Thyroid gland (tissue), 4 donors: Measurements from ENCODE around the gene NOP14. TPM values are rescaled to one million over a fixed set of nuclear protein-coding genes. Genes with fewer than 3 reads are reported as not detected.
"Not testable (repeated sequence)": the region's sequence is repeated elsewhere in the genome, so short reads cannot be mapped to it uniquely, and the experiment has no call there.

Experiments used
- DNase-seq, 2 donors: peaks; one replicate each; pipeline ENCODE4 v3.0.0-alpha.2; 2019
- H3K27ac ChIP-seq, 3 donors: fragments of 200-600 bp; sonication (generic); 1 replicate in 2 of 3; 2 replicates in 1 of 3; pipeline ENCODE4 v1.5.1; 2016 to 2019; ENCODE audit warnings: mild to moderate bottlenecking in 1 of 3, moderate library complexity in 1 of 3
- H3K27me3 ChIP-seq: fragments of 200-600 bp; sonication (generic); one replicate; pipeline ENCODE4 v1.5.1; 2019
- H3K36me3 ChIP-seq, 2 donors: fragments of 200-600 bp; sonication (generic); one replicate each; pipeline ENCODE4 v1.5.1; 2016 to 2019
- H3K4me1 ChIP-seq, 2 donors: fragments of 200-600 bp; sonication (generic); one replicate each; pipeline ENCODE4 v1.5.1; 2017 to 2019
- H3K4me3 ChIP-seq, 3 donors: fragments of 200-600 bp; sonication (generic); replicated peaks in 1 of 3; 1 replicate in 2 of 3; 2 replicates in 1 of 3; pipeline ENCODE4 v1.5.1; 2016; ENCODE audit warnings: mild to moderate bottlenecking in 1 of 3
- H3K9me3 ChIP-seq: fragments of 200-600 bp; sonication (generic); one replicate; pipeline ENCODE4 v1.5.1; 2017
- POLR2A ChIP-seq, 2 donors: fragments of 450-650 bp; IDR thresholded peaks; one replicate each; pipeline ENCODE4 v1.6.1; 2017; ENCODE audit warnings: antibody characterized with exemption in 2 of 2, mild to moderate bottlenecking in 2 of 2, moderate library complexity in 1 of 2
- WGBS, 2 donors: methylation state at CpG; one replicate each; pipeline ENCODE4 v1.1.5; 2017; 5-methylcytosine and 5-hydroxymethylcytosine counted together
- intact Hi-C: fragments of 100-400 bp; cut with DNase I; formaldehyde crosslinking; loops from one replicate; pipeline ENCODE4 v1.15.1; 2023
- total RNA-seq, 4 donors: library from RNA; depleted of rRNA; stranded (reverse); fragments of >200 nt; gene quantifications; one replicate each; pipeline ENCODE4 v1.2.3, GENCODE V29; 2016
- TF ChIP-seq, protein P1 (sequence below), 6 experiments: fragments of 200-600 bp in 3 of 6; fragments of 450-650 bp in 3 of 6; sonication (generic) in 3 of 6; IDR thresholded peaks; one replicate each; pipeline ENCODE4 v1.5.1; 2016 to 2019; ENCODE audit warnings: antibody characterized with exemption in 6 of 6, mild to moderate bottlenecking in 2 of 6, inconsistent platforms in 1 of 6, moderate library complexity in 1 of 6

NOP14 gene
- total RNA-seq, 4 donors from 2014 or later: 18.4 to 24.8 (median 19.3) TPM

DNA sequence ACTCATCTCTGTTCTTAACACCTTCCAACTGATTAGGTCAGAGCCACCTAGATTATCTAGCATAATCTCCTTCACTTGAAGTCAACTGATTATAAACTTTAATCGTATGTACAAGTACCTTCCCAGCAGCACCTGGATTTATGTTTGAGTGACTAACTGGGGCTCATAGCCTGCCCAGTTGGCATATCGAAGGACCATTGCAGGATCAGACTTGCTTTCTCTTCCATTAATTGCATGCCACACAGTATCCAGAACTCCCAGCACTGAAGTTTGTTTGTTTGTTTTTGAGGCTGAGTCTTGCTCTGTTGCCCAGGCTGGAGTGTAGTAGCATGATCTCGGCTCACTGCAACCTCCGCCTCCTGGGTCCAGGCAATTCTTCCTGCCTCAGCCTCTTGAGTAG, 28.0 kb upstream of the NOP14 start:
- Histone ChIP-seq H3K36me3 (no peaks in the 10 kb centered on the region), H3K27ac (no peak overlapping the region), H3K9me3 (no peaks in the 10 kb centered on the region), H3K4me3 (no peak overlapping the region), H3K27me3 (no peaks in the 10 kb centered on the region), H3K4me1 (no peaks in the 10 kb centered on the region)
- intact Hi-C loops: no loop called here
- TF ChIP-seq, protein P1, sequence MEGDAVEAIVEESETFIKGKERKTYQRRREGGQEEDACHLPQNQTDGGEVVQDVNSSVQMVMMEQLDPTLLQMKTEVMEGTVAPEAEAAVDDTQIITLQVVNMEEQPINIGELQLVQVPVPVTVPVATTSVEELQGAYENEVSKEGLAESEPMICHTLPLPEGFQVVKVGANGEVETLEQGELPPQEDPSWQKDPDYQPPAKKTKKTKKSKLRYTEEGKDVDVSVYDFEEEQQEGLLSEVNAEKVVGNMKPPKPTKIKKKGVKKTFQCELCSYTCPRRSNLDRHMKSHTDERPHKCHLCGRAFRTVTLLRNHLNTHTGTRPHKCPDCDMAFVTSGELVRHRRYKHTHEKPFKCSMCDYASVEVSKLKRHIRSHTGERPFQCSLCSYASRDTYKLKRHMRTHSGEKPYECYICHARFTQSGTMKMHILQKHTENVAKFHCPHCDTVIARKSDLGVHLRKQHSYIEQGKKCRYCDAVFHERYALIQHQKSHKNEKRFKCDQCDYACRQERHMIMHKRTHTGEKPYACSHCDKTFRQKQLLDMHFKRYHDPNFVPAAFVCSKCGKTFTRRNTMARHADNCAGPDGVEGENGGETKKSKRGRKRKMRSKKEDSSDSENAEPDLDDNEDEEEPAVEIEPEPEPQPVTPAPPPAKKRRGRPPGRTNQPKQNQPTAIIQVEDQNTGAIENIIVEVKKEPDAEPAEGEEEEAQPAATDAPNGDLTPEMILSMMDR (IDR thresholded peaks at IDR 0.05): no peak
- no peak for TF ChIP-seq POLR2A (IDR thresholded peaks at IDR 0.05)
- WGBS, 2 donors: 86 to 95% methylated on average over 4 of the region's 4 CpGs
- no peak for DNase-seq

DNA sequence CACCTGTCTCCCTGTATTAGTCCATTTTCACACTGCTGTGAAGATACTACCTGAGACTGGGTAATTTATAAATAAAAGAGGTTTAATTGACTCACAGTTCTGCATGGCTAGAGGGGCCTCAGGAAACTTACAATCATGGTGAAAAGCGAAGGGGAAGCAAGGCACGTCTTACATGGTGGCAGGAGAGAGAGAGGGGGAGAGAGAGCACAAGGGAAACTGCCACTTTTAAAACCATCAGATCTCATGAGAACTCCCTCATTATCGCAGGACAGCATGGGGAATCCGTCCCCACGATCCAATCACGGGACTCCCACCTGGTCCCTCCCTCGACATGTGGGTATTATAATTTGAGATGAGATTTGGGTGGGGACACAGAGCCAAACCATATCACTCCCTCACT, 20.5 kb upstream of the NOP14 start:
- H3K4me3 ChIP-seq, H3K27me3 ChIP-seq, H3K27ac ChIP-seq, H3K36me3 ChIP-seq, intact Hi-C loops, DNase-seq, H3K4me1 ChIP-seq, H3K9me3 ChIP-seq: not testable (repeated sequence)
- WGBS, 2 donors: 85 to 91% methylated on average over 7 of the region's 7 CpGs

DNA sequence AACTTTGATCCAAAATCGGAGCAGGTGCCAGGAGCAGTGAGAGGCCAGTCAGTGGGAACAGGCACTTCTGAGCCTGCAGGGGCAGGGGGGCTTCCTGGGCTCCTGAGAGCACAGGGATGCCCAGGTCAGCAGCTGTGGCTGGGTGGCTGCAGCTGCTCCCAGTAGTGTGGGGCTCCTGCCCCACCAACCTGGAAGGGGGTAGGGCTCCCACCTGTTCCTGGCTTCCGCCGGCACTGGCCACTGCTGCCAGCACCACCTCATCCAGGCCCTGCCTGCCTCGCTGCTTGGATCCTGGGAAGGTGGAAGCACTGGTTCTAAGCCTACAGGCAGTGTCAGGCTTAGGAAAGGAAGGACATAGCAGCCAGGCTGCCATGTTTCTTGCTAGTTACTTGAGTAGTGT, 18.8 kb upstream of the NOP14 start:
- Histone ChIP-seq H3K4me3 (no peak overlapping the region), H3K9me3 (no peaks in the 10 kb centered on the region), H3K36me3 (no peaks in the 10 kb centered on the region), H3K27me3 (no peaks in the 10 kb centered on the region), H3K4me1 (peaks cover under 1 to 16% of the 10 kb centered on the region in 2 donors), H3K27ac (no peak overlapping the region)
- intact Hi-C loops: no loop called here
- TF ChIP-seq, protein P1 (IDR thresholded peaks at IDR 0.05): no peak
- TF ChIP-seq POLR2A (IDR thresholded peaks at IDR 0.05): no peak
- WGBS, 2 donors: 60% methylated on average over 1 of the region's 4 CpGs; no CpG with 5 or more reads in 1 of the 2 donors
- no peak for DNase-seq

DNA sequence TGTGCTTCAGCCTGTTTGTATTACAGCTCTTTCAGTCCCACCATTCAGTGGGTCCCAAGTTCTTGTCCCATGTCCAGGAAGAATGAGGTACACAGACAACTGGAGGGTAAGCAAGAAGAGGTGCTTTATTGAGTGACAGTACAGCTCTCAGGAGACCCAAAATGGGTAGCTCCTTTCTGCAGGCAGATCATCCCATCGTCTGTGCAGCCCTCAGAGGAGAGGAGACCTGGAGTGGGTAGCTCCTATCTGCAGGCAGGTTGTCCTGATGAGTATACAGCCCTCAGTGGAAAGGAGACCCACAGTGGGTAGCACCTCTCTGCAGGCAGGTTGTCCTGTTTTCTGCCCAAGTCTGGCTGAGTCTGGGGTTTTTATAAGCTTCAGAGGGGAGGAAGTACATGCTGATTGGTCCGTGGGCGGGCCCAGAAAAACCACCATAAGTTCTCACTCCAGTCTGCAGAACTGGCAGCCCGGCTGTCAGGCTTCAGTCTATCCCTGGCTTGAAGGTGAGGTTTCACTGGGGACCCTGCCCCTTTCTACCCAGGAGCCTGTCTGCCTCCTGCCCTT, 18.1 kb upstream of the NOP14 start:
- Histone ChIP-seq H3K27ac (no peak overlapping the region), H3K4me3 (no peak overlapping the region), H3K27me3 (no peaks in the 10 kb centered on the region), H3K9me3 (no peaks in the 10 kb centered on the region), H3K4me1 (peaks cover 5 to 20% of the 10 kb centered on the region in 2 donors), H3K36me3 (no peaks in the 10 kb centered on the region)
- 82 to 93% methylated on average over 1 to 4 of the region's 4 CpGs for WGBS, 2 donors
- TF ChIP-seq, protein P1 (IDR thresholded peaks at IDR 0.05): no peak
- no peak for TF ChIP-seq POLR2A (IDR thresholded peaks at IDR 0.05)
- intact Hi-C loops: no loop called here
- no peak for DNase-seq

DNA sequence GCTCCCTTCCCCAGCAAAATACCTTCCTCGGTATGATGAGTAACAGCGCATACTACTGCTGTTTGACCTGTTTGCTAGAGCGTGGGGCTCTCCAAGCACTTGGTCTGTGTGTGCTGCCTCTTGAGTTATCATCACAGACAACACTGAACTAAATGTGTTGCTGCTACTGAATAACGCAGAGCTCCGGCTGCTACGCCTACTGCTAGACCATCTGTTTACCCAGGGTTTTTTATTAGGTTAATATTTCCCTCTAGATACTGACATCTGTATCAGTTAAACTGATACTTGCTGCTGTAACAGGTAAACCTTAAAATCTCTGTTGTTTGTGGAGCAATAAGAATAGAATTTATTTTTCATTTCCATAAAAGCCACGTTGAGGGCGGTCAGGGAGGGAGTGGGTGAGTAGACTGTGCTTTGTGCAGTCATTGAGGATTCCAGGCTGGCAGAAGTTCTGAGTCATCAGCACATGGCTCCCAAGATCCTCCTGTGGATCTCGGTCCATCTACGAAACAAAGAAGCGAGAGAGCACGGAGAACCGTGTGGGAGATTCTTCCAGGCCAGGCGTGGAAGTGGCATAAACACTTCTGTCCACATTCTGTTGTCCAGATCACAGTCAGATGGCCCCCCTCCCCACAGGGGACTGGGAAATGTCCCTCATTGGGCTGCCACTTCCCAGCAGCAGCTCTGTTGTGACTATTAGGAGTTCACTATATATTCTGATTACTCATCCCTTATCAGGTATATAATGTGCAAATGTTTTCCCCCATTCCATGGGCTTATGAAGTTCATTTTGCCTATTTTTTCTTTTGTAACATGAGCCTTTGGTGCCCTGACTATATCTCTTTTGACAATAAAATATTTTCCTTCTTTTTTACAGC, 14.2 kb upstream of the NOP14 start:
- H3K4me1 ChIP-seq: peaks cover 5 to 16% of the 10 kb centered on the region in 2 donors
- peak; percentile 77 to 83 for DNase-seq
- no peaks in the 10 kb centered on the region for H3K36me3 ChIP-seq
- WGBS, 2 donors: 67% methylated on average over 14 of the region's 14 CpGs
- peak overlapping the region; percentile 18 to 78 (median 66) for H3K27ac ChIP-seq
- H3K9me3 ChIP-seq: no peaks in the 10 kb centered on the region
- no peaks in the 10 kb centered on the region for H3K27me3 ChIP-seq
- TF ChIP-seq POLR2A (IDR thresholded peaks at IDR 0.05): peak in 1 of 2 donors; percentile 7
- TF ChIP-seq, protein P1 (IDR thresholded peaks at IDR 0.05): no peak
- H3K4me3 ChIP-seq: no peak overlapping the region
- intact Hi-C loops: no loop called here
